Measurements from ENCODE around the gene SLIT3. TPM values are rescaled to one million over a fixed set of nuclear protein-coding genes. Genes with fewer than 3 reads are reported as not detected.

Gene SLIT3
- total RNA-seq, 1 donor from 2014 or later: 52.8 TPM

- Histone ChIP-seq H3K27me3 (no peaks in the 10 kb centered on the region), H3K27ac (no peak overlapping the region), H3K36me3 (peaks cover 0 to 6% of the 10 kb centered on the region in 2 donors), H3K4me1 (peaks cover 9% of the 10 kb centered on the region), H3K4me3 (no peak overlapping the region), H3K9me3 (no peaks in the 10 kb centered on the region)
- intact Hi-C loops (cut with DNase I): no loop called here
- DNase-seq (ENCODE audit: extremely low spot score in 2 of 2): peak; percentile 52 to 87
- TF ChIP-seq CTCF (IDR thresholded peaks at IDR 0.05) (no peak), POLR2AphosphoS5 (IDR thresholded peaks at IDR 0.05; ENCODE audit: insufficient read depth in 1 of 2, low read depth in 1 of 2) (no peak), POLR2A (IDR thresholded peaks at IDR 0.05) (no peak)
Measured at GRCh38 chr5:168740811-168741213, 560.1 kb downstream of the SLIT3 start.

GRCh38 chr5:168740092-168740800, 560.7 kb downstream of the SLIT3 start:
- peak; percentile 55 to 81 for DNase-seq (ENCODE audit: extremely low spot score in 2 of 2)
- H3K9me3 ChIP-seq: no peaks in the 10 kb centered on the region
- intact Hi-C loops (cut with DNase I): no loop called here
- H3K4me3 ChIP-seq: no peak overlapping the region
- no peaks in the 10 kb centered on the region for H3K36me3 ChIP-seq
- TF ChIP-seq POLR2AphosphoS5 (IDR thresholded peaks at IDR 0.05; ENCODE audit: insufficient read depth in 1 of 2, low read depth in 1 of 2): no peak
- no peak for TF ChIP-seq CTCF (IDR thresholded peaks at IDR 0.05)
- TF ChIP-seq POLR2A (IDR thresholded peaks at IDR 0.05): no peak
- peaks cover 9% of the 10 kb centered on the region for H3K4me1 ChIP-seq
- no peaks in the 10 kb centered on the region for H3K27me3 ChIP-seq
- no peak overlapping the region for H3K27ac ChIP-seq

- TF ChIP-seq POLR2AphosphoS5 (IDR thresholded peaks at IDR 0.05; ENCODE audit: insufficient read depth in 1 of 2, low read depth in 1 of 2): no peak
- TF ChIP-seq POLR2A (IDR thresholded peaks at IDR 0.05): no peak
- TF ChIP-seq CTCF (IDR thresholded peaks at IDR 0.05): no peak
- Histone ChIP-seq H3K27ac (no peak overlapping the region), H3K4me1 (peaks cover 9% of the 10 kb centered on the region), H3K9me3 (no peaks in the 10 kb centered on the region), H3K4me3 (no peak overlapping the region), H3K36me3 (no peaks in the 10 kb centered on the region), H3K27me3 (no peaks in the 10 kb centered on the region)
- DNase-seq (ENCODE audit: extremely low spot score in 2 of 2): peak; percentile 55 to 80
- intact Hi-C loops (cut with DNase I): no loop called here
Measured at GRCh38 chr5:168737066-168737465, 563.9 kb downstream of the SLIT3 start.

- peak; percentile 72 to 79 for DNase-seq (ENCODE audit: extremely low spot score in 2 of 2)
- intact Hi-C loops (cut with DNase I): no loop called here
- TF ChIP-seq POLR2AphosphoS5 (IDR thresholded peaks at IDR 0.05; ENCODE audit: insufficient read depth in 1 of 2, low read depth in 1 of 2) (no peak), CTCF (IDR thresholded peaks at IDR 0.05) (no peak), POLR2A (IDR thresholded peaks at IDR 0.05) (no peak)
- Histone ChIP-seq H3K9me3 (no peaks in the 10 kb centered on the region), H3K27ac (no peak overlapping the region), H3K27me3 (no peaks in the 10 kb centered on the region), H3K4me3 (no peak overlapping the region), H3K36me3 (no peaks in the 10 kb centered on the region), H3K4me1 (peaks cover 9% of the 10 kb centered on the region)
Measured at GRCh38 chr5:168736281-168736831, 564.6 kb downstream of the SLIT3 start.
